ENCODE results near the gene MARCHF5. TPM values are rescaled to one million over a fixed set of nuclear protein-coding genes. Genes with fewer than 3 reads are reported as not detected.
"Not testable (repeated sequence)": the region's sequence is repeated elsewhere in the genome, so short reads cannot be mapped to it uniquely, and the experiment has no call there.

MARCHF5 gene
- total and polyA plus RNA-seq, 2 donors (not counting 3 experiments of a cell fraction or from before 2014, with no cell fraction given) = 23.4 to 48.0 TPM

GRCh38 chr10:92342796-92343195 lies 51.8 kb downstream of the MARCHF5 start:
- TF ChIP-seq JUN (IDR thresholded peaks at IDR 0.05; ENCODE audit: borderline replicate concordance, insufficient read depth, insufficient read length, low read depth) (no peak), EZH2 (IDR thresholded peaks at IDR 0.05; ENCODE audit: borderline replicate concordance, low read depth, low read length, severe bottlenecking) (no peak), MYC (IDR thresholded peaks at IDR 0.05; ENCODE audit: low read depth, low read length) (no peak), POLR2A (IDR thresholded peaks at IDR 0.05; ENCODE audit: low read depth, low read length) (no peak), MAX (IDR thresholded peaks at IDR 0.05; ENCODE audit: insufficient read depth, insufficient read length) (no peak), GATA2 (IDR thresholded peaks at IDR 0.05; ENCODE audit: insufficient read depth, insufficient read length, low read depth, low read length) (no peak), FOS (IDR thresholded peaks at IDR 0.05; ENCODE audit: borderline replicate concordance, insufficient read depth, low read length) (no peak), CTCF (IDR thresholded peaks at IDR 0.05; ENCODE audit: extremely low read depth in 1 of 2, insufficient read depth in 1 of 2, low read depth in 1 of 2, low read length in 2 of 2) (no peak), POLR2AphosphoS5 (IDR thresholded peaks at IDR 0.05; ENCODE audit: insufficient read depth, low read depth, low read length) (no peak)
- H4K20me1 ChIP-seq (replicated peaks; ENCODE audit: control insufficient read depth, extremely low read depth, insufficient read depth, low read length) = no peaks in the 10 kb centered on the region
- no peaks in the 10 kb centered on the region for H3K79me2 ChIP-seq (ENCODE audit: control insufficient read depth, insufficient read depth, low read length)
- no peaks in the 10 kb centered on the region for H3K4me1 ChIP-seq (ENCODE audit: control insufficient read depth, extremely low read depth, insufficient read depth, low read length)
- DNase-seq (ENCODE audit: low read depth, low spot score) (no peak), FAIRE-seq (no peak)
- ChIA-PET POLR2A (no interaction called here), CTCF (no interaction called here)
- H3K9me1 ChIP-seq (replicated peaks; ENCODE audit: control insufficient read depth, extremely low read depth, insufficient read depth, low read length) = no peaks in the 10 kb centered on the region
- dilution Hi-C loops (cut with MboI; ENCODE audit: extremely low pct_ligation_motif_present, low sequenced_read_pairs) (no loop called here), intact Hi-C loops (cut with micrococcal nuclease) (no loop called here)
- no peaks in the 10 kb centered on the region for H3K27me3 ChIP-seq (ENCODE audit: control insufficient read depth in 2 of 2, insufficient read depth in 2 of 2, low read length in 2 of 2)
- H3K9ac ChIP-seq (replicated peaks; ENCODE audit: extremely low read depth, insufficient read depth, low read length) = no peak overlapping the region
- H3K9me3 ChIP-seq (replicated peaks; ENCODE audit: control insufficient read depth, insufficient read depth, low read length) = no peaks in the 10 kb centered on the region
- H3K36me3 ChIP-seq (ENCODE audit: control insufficient read depth in 2 of 2, extremely low read depth in 1 of 2, insufficient read depth in 2 of 2, low read length in 2 of 2) = peaks cover 5 to 6% of the 10 kb centered on the region in 2 experiments
- no peak overlapping the region for H3K4me2 ChIP-seq (ENCODE audit: insufficient read depth, low read length)
- H3K27ac ChIP-seq (ENCODE audit: insufficient read depth, low read depth, low read length) = no peak overlapping the region
- H3K4me3 ChIP-seq (replicated peaks in 1 of 3; ENCODE audit: insufficient read depth in 1 of 3, low read depth in 1 of 3, low read length in 3 of 3) = no peak overlapping the region
- H2AFZ ChIP-seq (ENCODE audit: low read depth, low read length) = no peak overlapping the region
- BruUV-seq (replicated peaks) = no TSS peak

DNA sequence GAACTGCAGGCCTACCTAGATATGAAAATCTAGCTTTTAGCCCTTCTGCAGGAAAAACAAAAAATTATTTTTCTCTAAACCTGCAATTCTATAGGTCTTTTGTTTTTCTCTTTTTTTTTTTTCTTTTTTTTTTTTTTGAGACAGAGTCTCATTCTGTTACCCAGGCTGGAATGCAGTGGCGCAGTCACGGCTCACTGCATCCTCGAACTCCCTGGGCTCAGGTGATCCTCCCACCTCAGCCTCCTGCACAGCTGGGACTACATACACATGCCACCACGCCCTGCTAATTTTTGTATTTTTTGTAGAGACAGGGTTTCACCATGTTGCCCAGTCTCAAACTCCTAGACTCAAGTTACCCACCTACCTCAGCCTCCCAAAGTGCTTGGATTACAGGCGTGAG lies 54.6 kb downstream of the MARCHF5 start:
- H3K9ac ChIP-seq (replicated peaks; ENCODE audit: extremely low read depth, insufficient read depth, low read length); dilution Hi-C loops (cut with MboI; ENCODE audit: extremely low pct_ligation_motif_present, low sequenced_read_pairs); intact Hi-C loops (cut with micrococcal nuclease); DNase-seq (ENCODE audit: low read depth, low spot score); BruUV-seq (replicated peaks); H3K27ac ChIP-seq (ENCODE audit: insufficient read depth, low read depth, low read length); H3K4me2 ChIP-seq (ENCODE audit: insufficient read depth, low read length); H3K4me3 ChIP-seq (replicated peaks in 1 of 3; ENCODE audit: insufficient read depth in 1 of 3, low read depth in 1 of 3, low read length in 3 of 3); H3K27me3 ChIP-seq (ENCODE audit: control insufficient read depth in 2 of 2, insufficient read depth in 2 of 2, low read length in 2 of 2); H3K9me1 ChIP-seq (replicated peaks; ENCODE audit: control insufficient read depth, extremely low read depth, insufficient read depth, low read length); H3K9me3 ChIP-seq (replicated peaks; ENCODE audit: control insufficient read depth, insufficient read depth, low read length); H3K4me1 ChIP-seq (ENCODE audit: control insufficient read depth, extremely low read depth, insufficient read depth, low read length); FAIRE-seq; H3K79me2 ChIP-seq (ENCODE audit: control insufficient read depth, insufficient read depth, low read length); H2AFZ ChIP-seq (ENCODE audit: low read depth, low read length); POLR2A ChIA-PET; H4K20me1 ChIP-seq (replicated peaks; ENCODE audit: control insufficient read depth, extremely low read depth, insufficient read depth, low read length): not testable (repeated sequence)
- peaks cover 7 to 15% of the 10 kb centered on the region in 2 experiments for H3K36me3 ChIP-seq (ENCODE audit: control insufficient read depth in 2 of 2, extremely low read depth in 1 of 2, insufficient read depth in 2 of 2, low read length in 2 of 2)
- CTCF ChIA-PET = interaction anchor here (0.6 kb wide), 1 partner anchor 11 kb away, joined by 3 read pairs; no protein-coding TSS in a partner anchor

DNA sequence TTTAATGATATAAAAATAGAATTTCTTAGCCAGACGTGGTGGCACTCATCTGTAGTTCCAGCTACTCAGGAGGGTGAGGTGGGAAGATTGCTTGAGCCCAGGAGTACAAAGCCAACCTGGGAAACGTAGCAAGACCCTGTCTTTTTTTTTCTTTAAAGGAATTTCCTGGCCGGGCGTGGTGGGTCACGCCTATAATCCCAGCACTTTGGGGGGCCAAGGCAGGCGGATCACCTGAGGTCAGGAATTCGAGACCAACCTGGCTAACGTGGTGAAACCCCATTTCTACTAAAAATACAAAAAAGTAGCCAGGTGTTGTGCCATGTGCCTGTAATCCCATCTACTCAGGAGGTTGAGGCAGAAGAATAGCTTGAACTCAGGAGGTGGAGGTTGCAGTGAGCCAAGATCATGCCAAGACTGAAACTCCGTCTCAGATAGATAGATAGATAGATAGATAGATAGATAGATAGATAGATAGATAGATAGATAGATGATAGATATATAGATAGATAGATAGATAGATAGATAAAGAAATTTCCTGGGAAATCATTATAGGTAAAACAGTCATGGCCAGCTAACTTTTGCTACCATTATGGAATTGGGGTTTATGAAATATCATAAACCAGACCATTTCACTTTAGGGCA lies 56.2 kb downstream of the MARCHF5 start:
- CTCF ChIA-PET; H3K4me2 ChIP-seq (ENCODE audit: insufficient read depth, low read length); H3K4me3 ChIP-seq (replicated peaks in 1 of 3; ENCODE audit: insufficient read depth in 1 of 3, low read depth in 1 of 3, low read length in 3 of 3); intact Hi-C loops (cut with micrococcal nuclease); H3K79me2 ChIP-seq (ENCODE audit: control insufficient read depth, insufficient read depth, low read length); H3K9ac ChIP-seq (replicated peaks; ENCODE audit: extremely low read depth, insufficient read depth, low read length); H3K9me3 ChIP-seq (replicated peaks; ENCODE audit: control insufficient read depth, insufficient read depth, low read length); H3K4me1 ChIP-seq (ENCODE audit: control insufficient read depth, extremely low read depth, insufficient read depth, low read length); H3K9me1 ChIP-seq (replicated peaks; ENCODE audit: control insufficient read depth, extremely low read depth, insufficient read depth, low read length); BruUV-seq (replicated peaks); H3K27ac ChIP-seq (ENCODE audit: insufficient read depth, low read depth, low read length); FAIRE-seq; POLR2A ChIA-PET; H2AFZ ChIP-seq (ENCODE audit: low read depth, low read length); DNase-seq (ENCODE audit: low read depth, low spot score); H4K20me1 ChIP-seq (replicated peaks; ENCODE audit: control insufficient read depth, extremely low read depth, insufficient read depth, low read length); dilution Hi-C loops (cut with MboI; ENCODE audit: extremely low pct_ligation_motif_present, low sequenced_read_pairs); H3K27me3 ChIP-seq (ENCODE audit: control insufficient read depth in 2 of 2, insufficient read depth in 2 of 2, low read length in 2 of 2): not testable (repeated sequence)
- peaks cover 7 to 11% of the 10 kb centered on the region in 2 experiments for H3K36me3 ChIP-seq (ENCODE audit: control insufficient read depth in 2 of 2, extremely low read depth in 1 of 2, insufficient read depth in 2 of 2, low read length in 2 of 2)

All from endothelial cell of umbilical vein (primary cell).